ENCODE data around the gene RHOBTB3.

Gene RHOBTB3

GRCh38 chr5:95748133-95748532 lies 17.0 kb downstream of the RHOBTB3 start:
- peaks cover 34% of the 10 kb centered on the region for H3K79me2 ChIP-seq (ENCODE audit: control insufficient read depth, insufficient read depth, low read length, unreplicated experiment)
- H3K4me1 ChIP-seq (ENCODE audit: control insufficient read depth, insufficient read depth, low read length, unreplicated experiment): peaks cover 10% of the 10 kb centered on the region
- H3K27ac ChIP-seq (ENCODE audit: low read depth, low read length): 0 out of 2 replicates have a peak overlapping the region, but pooled peaks have one; percentile 7
- H3K4me3 ChIP-seq (ENCODE audit: low read depth, low read length): no peak overlapping the region
- no peaks in the 10 kb centered on the region for H3K27me3 ChIP-seq (ENCODE audit: insufficient read depth, low read length)
- H2AFZ ChIP-seq (ENCODE audit: low read length, unreplicated experiment): no peak overlapping the region
- H3K36me3 ChIP-seq (ENCODE audit: insufficient read depth, low read length): peaks cover 64% of the 10 kb centered on the region

GRCh38 chr5:95754545-95754944 lies 23.4 kb downstream of the RHOBTB3 start:
- H3K79me2 ChIP-seq (ENCODE audit: control insufficient read depth, insufficient read depth, low read length, unreplicated experiment): peaks cover 22% of the 10 kb centered on the region
- no peaks in the 10 kb centered on the region for H3K27me3 ChIP-seq (ENCODE audit: insufficient read depth, low read length)
- peaks cover 19% of the 10 kb centered on the region for H3K4me1 ChIP-seq (ENCODE audit: control insufficient read depth, insufficient read depth, low read length, unreplicated experiment)
- H2AFZ ChIP-seq (ENCODE audit: low read length, unreplicated experiment): no peak overlapping the region
- H3K4me3 ChIP-seq (ENCODE audit: low read depth, low read length): no peak overlapping the region
- peaks cover 43% of the 10 kb centered on the region for H3K36me3 ChIP-seq (ENCODE audit: insufficient read depth, low read length)
- H3K27ac ChIP-seq (ENCODE audit: low read depth, low read length): no peak overlapping the region

- Histone ChIP-seq H3K36me3 (ENCODE audit: insufficient read depth, low read length) (peaks cover 25% of the 10 kb centered on the region), H3K4me1 (ENCODE audit: control insufficient read depth, insufficient read depth, low read length, unreplicated experiment) (peaks cover 49% of the 10 kb centered on the region), H3K27me3 (ENCODE audit: insufficient read depth, low read length) (no peaks in the 10 kb centered on the region), H2AFZ (ENCODE audit: low read length, unreplicated experiment) (no peak overlapping the region), H3K79me2 (ENCODE audit: control insufficient read depth, insufficient read depth, low read length, unreplicated experiment) (peaks cover 16% of the 10 kb centered on the region), H3K27ac (ENCODE audit: low read depth, low read length) (peak overlapping the region; percentile 93), H3K4me3 (ENCODE audit: low read depth, low read length) (no peak overlapping the region)
These were observed 27.9 kb downstream of the RHOBTB3 start for GRCh38 chr5:95759005-95759404.

- Histone ChIP-seq H2AFZ (ENCODE audit: low read length, unreplicated experiment) (no peak overlapping the region), H3K4me1 (ENCODE audit: control insufficient read depth, insufficient read depth, low read length, unreplicated experiment) (peaks cover 45% of the 10 kb centered on the region), H3K27ac (ENCODE audit: low read depth, low read length) (peak overlapping the region; percentile 93), H3K27me3 (ENCODE audit: insufficient read depth, low read length) (no peaks in the 10 kb centered on the region), H3K36me3 (ENCODE audit: insufficient read depth, low read length) (peaks cover 25% of the 10 kb centered on the region), H3K79me2 (ENCODE audit: control insufficient read depth, insufficient read depth, low read length, unreplicated experiment) (peaks cover 16% of the 10 kb centered on the region), H3K4me3 (ENCODE audit: low read depth, low read length) (peak overlapping the region; percentile 64)
These were observed 28.5 kb downstream of the RHOBTB3 start for GRCh38 chr5:95759634-95760033.

- Histone ChIP-seq H3K27ac (ENCODE audit: low read depth, low read length) (peak overlapping the region; percentile 93), H3K36me3 (ENCODE audit: insufficient read depth, low read length) (peaks cover 22% of the 10 kb centered on the region), H3K4me1 (ENCODE audit: control insufficient read depth, insufficient read depth, low read length, unreplicated experiment) (peaks cover 45% of the 10 kb centered on the region), H3K4me3 (ENCODE audit: low read depth, low read length) (peak overlapping the region; percentile 64), H3K27me3 (ENCODE audit: insufficient read depth, low read length) (no peaks in the 10 kb centered on the region), H2AFZ (ENCODE audit: low read length, unreplicated experiment) (peak overlapping the region; percentile 4), H3K79me2 (ENCODE audit: control insufficient read depth, insufficient read depth, low read length, unreplicated experiment) (peaks cover 16% of the 10 kb centered on the region)
These were observed 29.4 kb downstream of the RHOBTB3 start for GRCh38 chr5:95760273-95761191.

- Histone ChIP-seq H3K27ac (ENCODE audit: low read depth, low read length) (peak overlapping the region; percentile 93), H3K36me3 (ENCODE audit: insufficient read depth, low read length) (peaks cover 9% of the 10 kb centered on the region), H3K27me3 (ENCODE audit: insufficient read depth, low read length) (no peaks in the 10 kb centered on the region), H2AFZ (ENCODE audit: low read length, unreplicated experiment) (no peak overlapping the region), H3K79me2 (ENCODE audit: control insufficient read depth, insufficient read depth, low read length, unreplicated experiment) (peaks cover 16% of the 10 kb centered on the region), H3K4me3 (ENCODE audit: low read depth, low read length) (peak overlapping the region; percentile 17; the same call in 1 of the 2 replicates), H3K4me1 (ENCODE audit: control insufficient read depth, insufficient read depth, low read length, unreplicated experiment) (peaks cover 45% of the 10 kb centered on the region)
These were observed 30.9 kb downstream of the RHOBTB3 start for GRCh38 chr5:95761771-95762651.

- Histone ChIP-seq H3K36me3 (ENCODE audit: insufficient read depth, low read length) (peaks cover 11% of the 10 kb centered on the region), H3K27ac (ENCODE audit: low read depth, low read length) (peak overlapping the region; percentile 93), H2AFZ (ENCODE audit: low read length, unreplicated experiment) (no peak overlapping the region), H3K4me3 (ENCODE audit: low read depth, low read length) (0 out of 2 replicates have a peak overlapping the region, but pooled peaks have one; percentile 17), H3K79me2 (ENCODE audit: control insufficient read depth, insufficient read depth, low read length, unreplicated experiment) (peaks cover 16% of the 10 kb centered on the region), H3K4me1 (ENCODE audit: control insufficient read depth, insufficient read depth, low read length, unreplicated experiment) (peaks cover 45% of the 10 kb centered on the region), H3K27me3 (ENCODE audit: insufficient read depth, low read length) (no peaks in the 10 kb centered on the region)
These were observed 31.5 kb downstream of the RHOBTB3 start for GRCh38 chr5:95762652-95763041.

- Histone ChIP-seq H3K27ac (ENCODE audit: low read depth, low read length) (no peak overlapping the region), H3K27me3 (ENCODE audit: insufficient read depth, low read length) (no peaks in the 10 kb centered on the region), H3K79me2 (ENCODE audit: control insufficient read depth, insufficient read depth, low read length, unreplicated experiment) (peaks cover 9% of the 10 kb centered on the region), H2AFZ (ENCODE audit: low read length, unreplicated experiment) (no peak overlapping the region), H3K4me3 (ENCODE audit: low read depth, low read length) (no peak overlapping the region), H3K4me1 (ENCODE audit: control insufficient read depth, insufficient read depth, low read length, unreplicated experiment) (peaks cover 36% of the 10 kb centered on the region), H3K36me3 (ENCODE audit: insufficient read depth, low read length) (peaks cover 23% of the 10 kb centered on the region)
These were observed 32.8 kb downstream of the RHOBTB3 start for GRCh38 chr5:95763941-95764340.

GRCh38 chr5:95768731-95769130 lies 37.6 kb downstream of the RHOBTB3 start:
- Histone ChIP-seq H3K36me3 (ENCODE audit: insufficient read depth, low read length) (peaks cover 25% of the 10 kb centered on the region), H3K27me3 (ENCODE audit: insufficient read depth, low read length) (no peaks in the 10 kb centered on the region)

GRCh38 chr5:95770830-95771708 lies 39.9 kb downstream of the RHOBTB3 start:
- H3K4me3 ChIP-seq (ENCODE audit: low read depth, low read length): no peak overlapping the region
- no peak overlapping the region for H3K27ac ChIP-seq (ENCODE audit: low read depth, low read length)
- peaks cover 25% of the 10 kb centered on the region for H3K36me3 ChIP-seq (ENCODE audit: insufficient read depth, low read length)
- no peak overlapping the region for H2AFZ ChIP-seq (ENCODE audit: low read length, unreplicated experiment)
- peaks cover 3% of the 10 kb centered on the region for H3K79me2 ChIP-seq (ENCODE audit: control insufficient read depth, insufficient read depth, low read length, unreplicated experiment)
- peaks cover 23% of the 10 kb centered on the region for H3K4me1 ChIP-seq (ENCODE audit: control insufficient read depth, insufficient read depth, low read length, unreplicated experiment)
- no peaks in the 10 kb centered on the region for H3K27me3 ChIP-seq (ENCODE audit: insufficient read depth, low read length)

More at GRCh38 chr5:95768731-95769130, 37.6 kb downstream of the RHOBTB3 start:
- Histone ChIP-seq H2AFZ (ENCODE audit: low read length, unreplicated experiment) (no peak overlapping the region), H3K4me1 (ENCODE audit: control insufficient read depth, insufficient read depth, low read length, unreplicated experiment) (peaks cover 15% of the 10 kb centered on the region), H3K4me3 (ENCODE audit: low read depth, low read length) (no peak overlapping the region), H3K79me2 (ENCODE audit: control insufficient read depth, insufficient read depth, low read length, unreplicated experiment) (no peaks in the 10 kb centered on the region), H3K27ac (ENCODE audit: low read depth, low read length) (no peak overlapping the region)
